Measurements from ENCODE around the gene CHI3L2. TPM values are rescaled to one million over a fixed set of nuclear protein-coding genes. Genes with fewer than 3 reads are reported as not detected.
A peak's percentile ranks its signal among the peaks of the same experiment; 100 is the strongest.

Gene CHI3L2
- total and polyA plus RNA-seq, 2 of the 13 experiments (the other 11 are each of a cell fraction or from before 2014, with no cell fraction given) = 0.46 to 1.7 TPM

- TF ChIP-seq HNRNPLL (IDR thresholded peaks at IDR 0.05; ENCODE audit: low read depth, low read length, poor library complexity, severe bottlenecking) (no peak), TRAFD1 (CRISPR knock-in tag; IDR thresholded peaks at IDR 0.05; ENCODE audit: borderline replicate concordance) (no peak), ZNF557 (CRISPR knock-in tag; IDR thresholded peaks at IDR 0.05) (peak; percentile 30; the same call in 1 of the 2 replicates), CHD2 (IDR thresholded peaks at IDR 0.05; ENCODE audit: low read depth, low read length) (no peak), ZNF362 (CRISPR knock-in tag; IDR thresholded peaks at IDR 0.05; ENCODE audit: borderline replicate concordance) (peak; percentile 87), FOXO1 (CRISPR knock-in tag; IDR thresholded peaks at IDR 0.05) (peak; percentile 22; the same call in 1 of the 2 replicates), DPF2 (CRISPR knock-in tag; IDR thresholded peaks at IDR 0.05; ENCODE audit: borderline replicate concordance, low read depth) (peak; percentile 52; the same call in 1 of the 2 replicates), FOXP1 (IDR thresholded peaks at IDR 0.05) (no peak), FOXP1 (CRISPR knock-in tag; IDR thresholded peaks at IDR 0.05) (peak; percentile 31; the same call in 1 of the 2 replicates), MZF1 (CRISPR knock-in tag; IDR thresholded peaks at IDR 0.05; ENCODE audit: borderline replicate concordance) (no peak), TEAD3 (CRISPR knock-in tag; optimal IDR thresholded peaks at IDR 0.05; ENCODE audit: borderline replicate concordance) (peak; percentile 55), ERF (CRISPR knock-in tag; IDR thresholded peaks at IDR 0.05) (0 out of 2 replicates have a peak, but pooled peaks have one; percentile 26), PCBP2 (optimal IDR thresholded peaks at IDR 0.05; ENCODE audit: low read depth, low read length, poor library complexity, severe bottlenecking) (no peak), ZNF501 (CRISPR knock-in tag; IDR thresholded peaks at IDR 0.05) (no peak), NONO (IDR thresholded peaks at IDR 0.05) (no peak), NONO (CRISPR knock-in tag; conservative IDR thresholded peaks at IDR 0.05) (peak; percentile 77), CC2D1A (CRISPR knock-in tag; IDR thresholded peaks at IDR 0.05) (no peak), ZMYM4 (CRISPR knock-in tag; IDR thresholded peaks at IDR 0.05) (peak; percentile 33; the same call in 1 of the 2 replicates), SOX13 (IDR thresholded peaks at IDR 0.05) (no peak), SOX13 (CRISPR knock-in tag; conservative IDR thresholded peaks at IDR 0.05 in 1 of 2, IDR thresholded peaks at IDR 0.05 in 1 of 2) (peak in 1 of 2 experiments; percentile 39; a peak in 1 of 4 replicates), GATAD2A (CRISPR knock-in tag; IDR thresholded peaks at IDR 0.05) (peak; percentile 73), JUND (CRISPR knock-in tag; IDR thresholded peaks at IDR 0.05) (0 out of 2 replicates have a peak, but pooled peaks have one; percentile 17), SMARCE1 (IDR thresholded peaks at IDR 0.05; ENCODE audit: borderline replicate concordance) (no peak), BCL6 (CRISPR knock-in tag; IDR thresholded peaks at IDR 0.05) (0 out of 2 replicates have a peak, but pooled peaks have one; percentile 35), PAXIP1 (CRISPR knock-in tag; conservative IDR thresholded peaks at IDR 0.05) (peak; percentile 78)
Measured at GRCh38 chr1:111195002-111195684, 32.4 kb upstream of the CHI3L2 start (continued).

All from HepG2 (cell line).